Progenitor cell of endocrine pancreas (in vitro differentiated cells): ENCODE results near the gene TMIGD3. TPM values are rescaled to one million over a fixed set of nuclear protein-coding genes. Genes with fewer than 3 reads are reported as not detected.

Experiments
- DNase-seq: peaks from one replicate; pipeline ENCODE4 v3.0.0; 2021; ENCODE audit warnings: low spot score; ENCODE audit not compliant: unreplicated experiment
- H3K27ac Mint-ChIP-seq: 2 replicates; pipeline ENCODE4 v1.8.0; 2021; ENCODE audit warnings: mild to moderate bottlenecking, moderate library complexity, mixed read lengths
- H3K27me3 Mint-ChIP-seq: 2 replicates; pipeline ENCODE4 v1.8.0; 2021; ENCODE audit warnings: mixed read lengths
- H3K36me3 Mint-ChIP-seq: 2 replicates; pipeline ENCODE4 v1.8.0; 2022; ENCODE audit warnings: mixed read lengths; ENCODE audit not compliant: insufficient read depth
- H3K4me1 Mint-ChIP-seq: 2 replicates; pipeline ENCODE4 v1.8.0; 2021; ENCODE audit warnings: low read depth, mixed read lengths
- H3K4me3 Mint-ChIP-seq: 2 replicates; pipeline ENCODE4 v1.8.0; 2021; ENCODE audit warnings: low read depth, mild to moderate bottlenecking, moderate library complexity, mixed read lengths
- H3K9me3 Mint-ChIP-seq: 2 replicates; pipeline ENCODE4 v1.8.0; 2021; ENCODE audit warnings: low read depth, mixed read lengths
- CTCF ChIP-seq: fragments of 200-600 bp; sonication (generic); IDR thresholded peaks from one replicate; pipeline ENCODE4 v1.5.0; 2021; ENCODE audit warnings: antibody characterized with exemption, mild to moderate bottlenecking; ENCODE audit not compliant: unreplicated experiment
- total RNA-seq: library from RNA; stranded (reverse); gene quantifications from 2 replicates; pipeline ENCODE4 v1.2.1, GENCODE V29; 2021

The TMIGD3 gene
- total RNA-seq, 1 donor from 2014 or later = not detected

- Mint-ChIP-seq H3K27me3 (peaks cover under 1% of the 10 kb centered on the region), H3K4me3 (no peak overlapping the region), H3K4me1 (peaks cover 4% of the 10 kb centered on the region), H3K27ac (no peak overlapping the region), H3K36me3 (no peaks in the 10 kb centered on the region), H3K9me3 (no peaks in the 10 kb centered on the region)
- TF ChIP-seq CTCF = no peak
- DNase-seq = no peak
Observed at GRCh38 chr1:111483166-111483565, 20.3 kb downstream of the TMIGD3 start.

- TF ChIP-seq CTCF = peak; percentile 77
- H3K27me3 Mint-ChIP-seq = no peaks in the 10 kb centered on the region
- peak; percentile 66 for DNase-seq
Observed at GRCh38 chr1:111481387-111482221, 21.8 kb downstream of the TMIGD3 start.

GRCh38 chr1:111480674-111481073 lies 22.8 kb downstream of the TMIGD3 start:
- no peak overlapping the region for H3K4me3 Mint-ChIP-seq
- H3K9me3 Mint-ChIP-seq = no peaks in the 10 kb centered on the region
- DNase-seq = no peak
- no peak for TF ChIP-seq CTCF
- H3K27ac Mint-ChIP-seq = no peak overlapping the region
- H3K36me3 Mint-ChIP-seq = no peaks in the 10 kb centered on the region
- no peaks in the 10 kb centered on the region for H3K27me3 Mint-ChIP-seq
- peaks cover 4% of the 10 kb centered on the region for H3K4me1 Mint-ChIP-seq

More at GRCh38 chr1:111481387-111482221, 21.8 kb downstream of the TMIGD3 start:
- Mint-ChIP-seq H3K4me1 (peaks cover 4% of the 10 kb centered on the region), H3K27ac (peak overlapping the region; percentile 59), H3K4me3 (no peak overlapping the region), H3K36me3 (no peaks in the 10 kb centered on the region), H3K9me3 (no peaks in the 10 kb centered on the region)

GRCh38 chr1:111476761-111477309 lies 26.6 kb downstream of the TMIGD3 start:
- H3K4me1 Mint-ChIP-seq = no peaks in the 10 kb centered on the region
- no peak overlapping the region for H3K27ac Mint-ChIP-seq
- DNase-seq = no peak
- H3K27me3 Mint-ChIP-seq = no peaks in the 10 kb centered on the region
- TF ChIP-seq CTCF = no peak
- peaks cover 4% of the 10 kb centered on the region for H3K36me3 Mint-ChIP-seq
- no peaks in the 10 kb centered on the region for H3K9me3 Mint-ChIP-seq
- no peak overlapping the region for H3K4me3 Mint-ChIP-seq

GRCh38 chr1:111476214-111476613 lies 27.2 kb downstream of the TMIGD3 start:
- Mint-ChIP-seq H3K27ac (no peak overlapping the region), H3K9me3 (no peaks in the 10 kb centered on the region), H3K36me3 (peaks cover 4% of the 10 kb centered on the region), H3K27me3 (no peaks in the 10 kb centered on the region), H3K4me1 (no peaks in the 10 kb centered on the region), H3K4me3 (no peak overlapping the region)
- no peak for TF ChIP-seq CTCF
- no peak for DNase-seq
